Ovary (tissue), 9 donors: ENCODE results near the gene MORN1. TPM values are rescaled to one million over a fixed set of nuclear protein-coding genes. Genes with fewer than 3 reads are reported as not detected.

Experiments
- DNase-seq, 5 donors: peaks; one replicate each; pipeline ENCODE4 v3.0.0-alpha.2; 2019 to 2020
- H3K27ac ChIP-seq, 2 donors: fragments of 200-600 bp; one replicate each; pipeline versions ENCODE4 v1.5.1 to v1.8.0; 2019 to 2022
- H3K27me3 ChIP-seq: fragments of 200-600 bp; one replicate; pipeline ENCODE4 v1.8.0; 2022
- H3K36me3 ChIP-seq: fragments of 200-600 bp; sonication (generic); one replicate; pipeline ENCODE4 v1.5.1; 2019
- H3K4me1 ChIP-seq: one replicate; pipeline ENCODE4 v1.8.1; 2013; ENCODE audit warnings: mild to moderate bottlenecking, moderate library complexity; ENCODE audit not compliant: insufficient read depth
- H3K4me3 ChIP-seq: fragments of 200-600 bp; sonication (generic); one replicate; pipeline ENCODE4 v1.5.1; 2017
- H3K9me3 ChIP-seq, 2 donors: fragments of 200-600 bp in 1 of 2; sonication (generic) in 1 of 2; one replicate each; pipeline versions ENCODE4 v1.5.1 to v1.8.1; 2013 to 2019; ENCODE audit warnings: mild to moderate bottlenecking in 1 of 2, moderate library complexity in 1 of 2
- CTCF ChIP-seq, 3 donors: fragments of 450-650 bp in 2 of 3; fragments of 200-600 bp in 1 of 3; IDR thresholded peaks; one replicate each; pipeline versions ENCODE4 v1.5.1 to v1.8.0; 2016 to 2022; ENCODE audit warnings: antibody characterized with exemption in 3 of 3, mild to moderate bottlenecking in 1 of 3
- EP300 ChIP-seq: sonication (generic); formaldehyde crosslinking; IDR thresholded peaks from one replicate; pipeline ENCODE4 v1.6.1; 2017; ENCODE audit warnings: antibody characterized with exemption
- POLR2A ChIP-seq: fragments of 450-650 bp; IDR thresholded peaks from one replicate; pipeline ENCODE4 v1.6.1; 2017; ENCODE audit warnings: antibody characterized with exemption, mild to moderate bottlenecking, moderate library complexity
- WGBS, 3 donors: extraction: QIAGEN DNeasy Blood & Tissue Kit in 1 of 3; methylation state at CpG; one replicate each; pipeline versions ENCODE4 v1.1.5 to v1.1.7; 2013 to 2017; 5-methylcytosine and 5-hydroxymethylcytosine counted together
- intact Hi-C, 4 donors: fragments of 100-400 bp; cut with DNase I; formaldehyde crosslinking; loops; one replicate each; pipeline versions ENCODE4 v1.11.0 to v1.15.1; 2022 to 2023
- polyA plus RNA-seq, 2 donors: library from polyadenylated mRNA; stranded (reverse); fragments of 200-250 nt in 1 of 2; fragments of 350-450 nt in 1 of 2; fragmentation: Illumina TruSeq in 1 of 2; extraction: RNeasy Lipid Tissue Mini Kit (QIAGEN cat#74804) in 1 of 2; gene quantifications; one replicate each; pipeline ENCODE4 v1.2.3, GENCODE V29; 2013 to 2014
- total RNA-seq, 7 donors: library from RNA; depleted of rRNA in 2 of 7; stranded (reverse); fragments of >200 nt in 2 of 7; fragmentation: NEBNext Ultra II Directional in 3 of 7; extraction: Animal tissue kit (Norgen Biotek cat#: 25700) in 3 of 7; gene quantifications; one replicate each; pipeline versions ENCODE4 v1.1.0 to v1.2.4, GENCODE V29; 2016 to 2023
- donor health status: DM: no; HTN: no; CAD: no; lungs with moderate emphysema.
- donor health status: DM: no; HTN: no; CAD: no.
- donor health status: Bipolar disorder and iron deficiency.
- donor health status: DM: yes; HTN: yes; CAD: no.
- donor health status: DM: no; HTN: no; CAD: no.
- donor health status: DM: yes; HTN: yes; CAD: no.

MORN1 gene
- total and polyA plus RNA-seq, 9 donors: 1.7 to 24.2 (median 17.7) TPM

GRCh38 chr1:2428490-2428889, 37.1 kb upstream of the MORN1 start:
- intact Hi-C loops: no loop called here
- no peak for TF ChIP-seq CTCF (IDR thresholded peaks at IDR 0.05)
- no peak for TF ChIP-seq EP300
- TF ChIP-seq POLR2A: no peak
- H3K27ac ChIP-seq: no peak overlapping the region
- no peaks in the 10 kb centered on the region for H3K4me1 ChIP-seq
- H3K9me3 ChIP-seq: peaks cover 0 to 11% of the 10 kb centered on the region in 2 donors
- no peak overlapping the region for H3K4me3 ChIP-seq
- 85 to 90% (median 90%) methylated on average over 22 to 28 of the region's 28 CpGs for WGBS, 3 donors
- H3K36me3 ChIP-seq: no peaks in the 10 kb centered on the region
- DNase-seq: no peak
- H3K27me3 ChIP-seq: no peaks in the 10 kb centered on the region

- Histone ChIP-seq H3K4me3 (no peak overlapping the region), H3K9me3 (peaks cover 0 to 15% of the 10 kb centered on the region in 2 donors), H3K27me3 (no peaks in the 10 kb centered on the region), H3K36me3 (no peaks in the 10 kb centered on the region), H3K27ac (no peak overlapping the region), H3K4me1 (no peaks in the 10 kb centered on the region)
- no peak for DNase-seq
- intact Hi-C loops: no loop called here
- TF ChIP-seq POLR2A (no peak), CTCF (IDR thresholded peaks at IDR 0.05) (no peak), EP300 (no peak)
- 78 to 86% (median 78%) methylated on average over 10 of the region's 10 CpGs for WGBS, 3 donors
Observed at GRCh38 chr1:2427976-2428375, 36.6 kb upstream of the MORN1 start.

- DNase-seq: no peak
- Histone ChIP-seq H3K27me3 (no peaks in the 10 kb centered on the region), H3K27ac (no peak overlapping the region), H3K4me1 (no peaks in the 10 kb centered on the region), H3K4me3 (no peak overlapping the region), H3K36me3 (no peaks in the 10 kb centered on the region), H3K9me3 (peaks cover 0 to 15% of the 10 kb centered on the region in 2 donors)
- TF ChIP-seq POLR2A (no peak), EP300 (no peak), CTCF (IDR thresholded peaks at IDR 0.05) (no peak)
- WGBS, 3 donors: 76 to 84% (median 76%) methylated on average over 18 of the region's 18 CpGs
- intact Hi-C loops: no loop called here
Observed at GRCh38 chr1:2427051-2427450, 35.7 kb upstream of the MORN1 start.

- Histone ChIP-seq H3K4me3 (no peak overlapping the region), H3K36me3 (no peaks in the 10 kb centered on the region), H3K27ac (no peak overlapping the region), H3K27me3 (no peaks in the 10 kb centered on the region), H3K9me3 (peaks cover 0 to 15% of the 10 kb centered on the region in 2 donors), H3K4me1 (no peaks in the 10 kb centered on the region)
- WGBS, 3 donors: 42 to 55% (median 43%) methylated on average over 18 of the region's 18 CpGs
- intact Hi-C loops: no loop called here
- TF ChIP-seq POLR2A (no peak), CTCF (IDR thresholded peaks at IDR 0.05) (no peak)
- no peak for DNase-seq
Observed at GRCh38 chr1:2426540-2426939, 35.2 kb upstream of the MORN1 start.

GRCh38 chr1:2425892-2426291, 34.5 kb upstream of the MORN1 start:
- WGBS, 3 donors: 47 to 62% (median 55%) methylated on average over 11 of the region's 11 CpGs
- no peaks in the 10 kb centered on the region for H3K36me3 ChIP-seq
- no peak for DNase-seq
- H3K9me3 ChIP-seq: peaks cover 0 to 15% of the 10 kb centered on the region in 2 donors
- no peaks in the 10 kb centered on the region for H3K4me1 ChIP-seq
- TF ChIP-seq CTCF (IDR thresholded peaks at IDR 0.05) (no peak), EP300 (no peak)
- intact Hi-C loops: no loop called here
- no peaks in the 10 kb centered on the region for H3K27me3 ChIP-seq
- no peak overlapping the region for H3K27ac ChIP-seq
- no peak overlapping the region for H3K4me3 ChIP-seq
